ENCODE results near the gene HENMT1. TPM values are rescaled to one million over a fixed set of nuclear protein-coding genes. Genes with fewer than 3 reads are reported as not detected.

Gene HENMT1
- total RNA-seq, 1 experiment from 2014 or later, result not detected

GRCh38 chr1:108610073-108610472 lies 50.8 kb downstream of the HENMT1 start:
- CTCF ChIA-PET, result interaction anchor here (0.7 to 1.2 kb wide), 2 partner anchors 33 to 256 kb away, joined by 3 to 4 read pairs; no protein-coding TSS in a partner anchor
- BruUV-seq (replicated peaks), result no TSS peak

GRCh38 chr1:108609483-108610049 lies 51.3 kb downstream of the HENMT1 start:
- Mint-ChIP-seq H3K36me3 (ENCODE audit: insufficient read depth, unreplicated experiment) (no peaks in the 10 kb centered on the region), H3K27ac (ENCODE audit: low read depth, unreplicated experiment) (no peak overlapping the region), H3K27me3 (ENCODE audit: insufficient read depth, unreplicated experiment) (no peaks in the 10 kb centered on the region), H3K4me1 (ENCODE audit: insufficient read depth, unreplicated experiment) (no peaks in the 10 kb centered on the region), H3K4me3 (ENCODE audit: unreplicated experiment) (no peak overlapping the region), H3K9me3 (ENCODE audit: unreplicated experiment) (no peaks in the 10 kb centered on the region)
- no peak for DNase-seq (ENCODE audit: unreplicated experiment)
- CTCF ChIA-PET, result no interaction called here
- TF ChIP-seq CTCF (IDR thresholded peaks at IDR 0.05; ENCODE audit: unreplicated experiment), result no peak
- BruUV-seq (replicated peaks), result no TSS peak
- POLR2A ChIA-PET, result interaction anchor here (0.6 kb wide), 1 partner anchor 19 kb away, joined by 4 read pairs; no protein-coding TSS in a partner anchor
- intact Hi-C loops (cut with micrococcal nuclease), result no loop called here

More at GRCh38 chr1:108610073-108610472, 50.8 kb downstream of the HENMT1 start:
- no peak for DNase-seq (ENCODE audit: unreplicated experiment)
- Mint-ChIP-seq H3K36me3 (ENCODE audit: insufficient read depth, unreplicated experiment) (no peaks in the 10 kb centered on the region), H3K4me3 (ENCODE audit: unreplicated experiment) (no peak overlapping the region), H3K9me3 (ENCODE audit: unreplicated experiment) (no peaks in the 10 kb centered on the region), H3K27ac (ENCODE audit: low read depth, unreplicated experiment) (no peak overlapping the region), H3K27me3 (ENCODE audit: insufficient read depth, unreplicated experiment) (no peaks in the 10 kb centered on the region), H3K4me1 (ENCODE audit: insufficient read depth, unreplicated experiment) (no peaks in the 10 kb centered on the region)
- TF ChIP-seq CTCF (IDR thresholded peaks at IDR 0.05; ENCODE audit: unreplicated experiment), result no peak
- intact Hi-C loops (cut with micrococcal nuclease), result no loop called here
- POLR2A ChIA-PET, result no interaction called here

- Mint-ChIP-seq H3K36me3 (ENCODE audit: insufficient read depth, unreplicated experiment) (no peaks in the 10 kb centered on the region), H3K9me3 (ENCODE audit: unreplicated experiment) (no peaks in the 10 kb centered on the region), H3K27ac (ENCODE audit: low read depth, unreplicated experiment) (no peak overlapping the region), H3K4me1 (ENCODE audit: insufficient read depth, unreplicated experiment) (no peaks in the 10 kb centered on the region), H3K4me3 (ENCODE audit: unreplicated experiment) (no peak overlapping the region), H3K27me3 (ENCODE audit: insufficient read depth, unreplicated experiment) (no peaks in the 10 kb centered on the region)
- BruUV-seq (replicated peaks), result no TSS peak
- no peak for TF ChIP-seq CTCF (IDR thresholded peaks at IDR 0.05; ENCODE audit: unreplicated experiment)
- ChIA-PET POLR2A (no interaction called here), CTCF (interaction anchor here (1.0 kb wide), 1 partner anchor 14 kb away, joined by 4 read pairs; no protein-coding TSS in a partner anchor)
- DNase-seq (ENCODE audit: unreplicated experiment), result no peak
- intact Hi-C loops (cut with micrococcal nuclease), result no loop called here
These were observed 54.4 kb downstream of the HENMT1 start for GRCh38 chr1:108606478-108606877.

GRCh38 chr1:108605633-108606032 lies 55.3 kb downstream of the HENMT1 start:
- intact Hi-C loops (cut with micrococcal nuclease), result no loop called here
- Mint-ChIP-seq H3K36me3 (ENCODE audit: insufficient read depth, unreplicated experiment) (no peaks in the 10 kb centered on the region), H3K27me3 (ENCODE audit: insufficient read depth, unreplicated experiment) (no peaks in the 10 kb centered on the region), H3K27ac (ENCODE audit: low read depth, unreplicated experiment) (no peak overlapping the region), H3K9me3 (ENCODE audit: unreplicated experiment) (no peaks in the 10 kb centered on the region), H3K4me3 (ENCODE audit: unreplicated experiment) (no peak overlapping the region), H3K4me1 (ENCODE audit: insufficient read depth, unreplicated experiment) (no peaks in the 10 kb centered on the region)
- DNase-seq (ENCODE audit: unreplicated experiment), result no peak
- ChIA-PET CTCF (interaction anchor here (0.9 to 1.0 kb wide), 2 partner anchors 8 to 13 kb away, joined by 3 to 4 read pairs; no protein-coding TSS in a partner anchor), POLR2A (interaction anchor here (0.6 kb wide), 1 partner anchor 25 kb away, joined by 4 read pairs; no protein-coding TSS in a partner anchor)
- no peak for TF ChIP-seq CTCF (IDR thresholded peaks at IDR 0.05; ENCODE audit: unreplicated experiment)
- no TSS peak for BruUV-seq (replicated peaks)
